H1 (cell line): ENCODE data around the gene SCAMP4. TPM values are rescaled to one million over a fixed set of nuclear protein-coding genes. Genes with fewer than 3 reads are reported as not detected.

Experiments
- CTCF ChIA-PET: fragments of 300-600 bp; sonication (Branson Sonifier 250); formaldehyde crosslinking; loops from one replicate; lab custom pipeline; 2021; ENCODE audit not compliant: partially characterized antibody; lab: Charles Lee
- POLR2A ChIA-PET: fragments of 300-600 bp; sonication (Branson Sonifier 250); formaldehyde crosslinking; loops from one replicate; lab custom pipeline; 2021; ENCODE audit warnings: inconsistent platforms; ENCODE audit not compliant: partially characterized antibody; lab: Charles Lee
- DNase-seq, 2 experiments: peaks; one replicate each; pipeline versions ENCODE4 v3.0.0 to v3.0.0-alpha.2; 2010 to 2022; ENCODE audit warnings: low spot score in 2 of 2, low read depth in 1 of 2, mixed read lengths in 1 of 2
- FAIRE-seq: peaks from 2 replicates; lab custom pipeline; 2011; peaks lifted over from hg19 to GRCh38; lab: Jason Lieb, UNC
- H2AFZ ChIP-seq: 2 replicates; pipeline ENCODE4 v1.8.1; 2012; ENCODE audit warnings: low read length, inconsistent platforms
- H2AK5ac ChIP-seq: 2 replicates; pipeline ENCODE4 v1.6.1; 2013; ENCODE audit warnings: low read depth, low read length
- H2BK120ac ChIP-seq: replicated peaks from 2 replicates; pipeline ENCODE3; 2013; ENCODE audit warnings: low read depth, low read length, inconsistent platforms
- H2BK12ac ChIP-seq: 2 replicates; pipeline ENCODE4 v1.6.1; 2013; ENCODE audit warnings: low read depth, low read length
- H2BK15ac ChIP-seq: 2 replicates; pipeline ENCODE4 v1.6.1; 2013; ENCODE audit warnings: low read length
- H2BK20ac ChIP-seq: 2 replicates; pipeline ENCODE4 v1.6.1; 2013; ENCODE audit warnings: low read length
- H2BK5ac ChIP-seq: 2 replicates; pipeline ENCODE4 v1.6.1; 2013; ENCODE audit warnings: low read depth, low read length
- H3K14ac ChIP-seq: 2 replicates; pipeline ENCODE4 v1.6.1; 2013; ENCODE audit warnings: inconsistent platforms; ENCODE audit not compliant: insufficient read length
- H3K18ac ChIP-seq: 2 replicates; pipeline ENCODE4 v1.6.1; 2013; ENCODE audit warnings: low read length; ENCODE audit errors: extremely low read depth
- H3K23ac ChIP-seq: 2 replicates; pipeline ENCODE4 v1.6.1; 2013; ENCODE audit warnings: inconsistent platforms; ENCODE audit not compliant: insufficient read length
- H3K23me2 ChIP-seq: 2 replicates; pipeline ENCODE4 v1.6.1; 2013; ENCODE audit warnings: low read depth, low read length
- H3K27ac ChIP-seq: 2 replicates; pipeline ENCODE4 v1.6.1; 2011; ENCODE audit warnings: low read depth, low read length, inconsistent platforms
- H3K27me3 ChIP-seq, 4 experiments: replicated peaks in 1 of 4; 1 replicate in 1 of 4; 2 replicates in 3 of 4; pipeline versions ENCODE4 v1.6.1 to v1.8.1; 2011 to 2013; ENCODE audit warnings: low read length in 3 of 4, mild to moderate bottlenecking in 3 of 4, inconsistent platforms in 2 of 4, mixed read lengths in 2 of 4, moderate library complexity in 1 of 4; ENCODE audit not compliant: control insufficient read depth in 3 of 4, insufficient read depth in 3 of 4; ENCODE audit errors: extremely low read depth in 1 of 4
- H3K36me3 ChIP-seq, 4 experiments: 2 replicates each; pipeline versions ENCODE4 v1.6.1 to v1.8.1; 2011 to 2013; ENCODE audit warnings: mild to moderate bottlenecking in 4 of 4, low read length in 3 of 4, moderate library complexity in 2 of 4, control low read depth in 1 of 4, inconsistent platforms in 1 of 4; ENCODE audit not compliant: insufficient read depth in 4 of 4, control insufficient read depth in 2 of 4
- H3K4ac ChIP-seq: replicated peaks from 2 replicates; pipeline ENCODE3; 2013; ENCODE audit warnings: low read length, low read depth, mixed read lengths, inconsistent platforms; ENCODE audit not compliant: insufficient read length
- H3K4me1 ChIP-seq, 4 experiments: replicated peaks in 1 of 4; 1 replicate in 1 of 4; 2 replicates in 3 of 4; pipeline versions ENCODE4 v1.6.1 to v1.8.1; 2011 to 2013; ENCODE audit warnings: low read length in 3 of 4, inconsistent platforms in 2 of 4, mixed read lengths in 1 of 4; ENCODE audit not compliant: insufficient read depth in 4 of 4, control insufficient read depth in 3 of 4
- H3K4me2 ChIP-seq, 2 experiments: 2 replicates each; pipeline versions ENCODE4 v1.6.1 to v1.8.1; 2011 to 2013; ENCODE audit warnings: low read depth in 2 of 2, low read length in 2 of 2, control low read depth in 1 of 2, inconsistent platforms in 1 of 2, mild to moderate bottlenecking in 1 of 2; ENCODE audit not compliant: insufficient read depth in 1 of 2
- H3K4me3 ChIP-seq, 4 experiments: fragments of 200-600, 300-600 bp in 1 of 4; sonication (generic), shearing (Covaris generic), sonication (Bioruptor Twin) in 1 of 4; 2 replicates each; pipeline versions ENCODE4 v1.5.1 to v1.8.1; 2011 to 2016; ENCODE audit warnings: low read length in 4 of 4, low read depth in 3 of 4, control low read depth in 2 of 4, inconsistent platforms in 2 of 4, mild to moderate bottlenecking in 2 of 4, mixed read lengths in 1 of 4, moderate library complexity in 1 of 4; ENCODE audit not compliant: insufficient read depth in 2 of 4; ENCODE audit errors: extremely low read depth in 1 of 4
- H3K56ac ChIP-seq: replicated peaks from 2 replicates; pipeline ENCODE3; 2013; ENCODE audit warnings: low read depth, mild to moderate bottlenecking, mixed read lengths, low read length, inconsistent platforms; ENCODE audit not compliant: insufficient read length
- H3K79me1 ChIP-seq: 2 replicates; pipeline ENCODE4 v1.6.1; 2013; ENCODE audit warnings: low read depth, low read length, control low read depth
- H3K79me2 ChIP-seq, 2 experiments: 2 replicates each; pipeline versions ENCODE4 v1.6.1 to v1.8.1; 2012 to 2013; ENCODE audit warnings: low read length in 2 of 2, mild to moderate bottlenecking in 2 of 2, inconsistent platforms in 1 of 2; ENCODE audit not compliant: insufficient read depth in 2 of 2, control insufficient read depth in 1 of 2
- H3K9ac ChIP-seq, 4 experiments: replicated peaks in 1 of 4; 1 replicate in 1 of 4; 2 replicates in 3 of 4; pipeline versions ENCODE4 v1.6.1 to v1.8.1; 2011 to 2013; ENCODE audit warnings: low read depth in 3 of 4, low read length in 3 of 4, control low read depth in 2 of 4, mild to moderate bottlenecking in 2 of 4, moderate library complexity in 2 of 4, inconsistent platforms in 1 of 4; ENCODE audit errors: extremely low read depth in 1 of 4
- H3K9me3 ChIP-seq, 2 experiments: 2 replicates each; pipeline versions ENCODE4 v1.6.1 to v1.8.1; 2012 to 2013; ENCODE audit warnings: mild to moderate bottlenecking in 2 of 2, moderate library complexity in 2 of 2, control low read depth in 1 of 2, inconsistent platforms in 1 of 2, low read depth in 1 of 2, low read length in 1 of 2, mixed read lengths in 1 of 2; ENCODE audit not compliant: insufficient read depth in 2 of 2
- H4K20me1 ChIP-seq, 2 experiments: replicated peaks in 1 of 2; 2 replicates each; pipeline versions ENCODE3 to v1.8.1; 2011 to 2013; ENCODE audit warnings: inconsistent platforms in 2 of 2, low read length in 2 of 2, mild to moderate bottlenecking in 1 of 2; ENCODE audit not compliant: insufficient read depth in 2 of 2, control insufficient read depth in 1 of 2
- H4K5ac ChIP-seq: 2 replicates; pipeline ENCODE4 v1.6.1; 2013; ENCODE audit warnings: low read length, low read depth, mixed read lengths, inconsistent platforms; ENCODE audit not compliant: insufficient read length
- H4K8ac ChIP-seq: 2 replicates; pipeline ENCODE4 v1.8.0; 2013; ENCODE audit warnings: mild to moderate bottlenecking, moderate library complexity, low read length, inconsistent platforms; ENCODE audit not compliant: insufficient read depth; ENCODE audit errors: extremely low read depth
- H4K91ac ChIP-seq: replicated peaks from 2 replicates; pipeline ENCODE3; 2013; ENCODE audit warnings: low read length, mixed read lengths, inconsistent platforms; ENCODE audit not compliant: insufficient read length
- MAFK ChIP-seq: IDR thresholded peaks from 2 replicates; pipeline ENCODE4 v1.6.1; 2012; ENCODE audit warnings: low read depth, mild to moderate bottlenecking, improper control_type of control experiment, low read length
- NANOG ChIP-seq: IDR thresholded peaks from 2 replicates; pipeline ENCODE4 v1.6.1; 2011; ENCODE audit warnings: low read length, low read depth, mild to moderate bottlenecking, inconsistent platforms; ENCODE audit not compliant: insufficient read depth, poor library complexity, severe bottlenecking
- ZNF274 ChIP-seq: IDR thresholded peaks from 2 replicates; pipeline ENCODE4 v1.7.0; 2012; ENCODE audit warnings: low read length, borderline replicate concordance; ENCODE audit errors: extremely low read depth
- WGBS, 2 experiments: shearing (Covaris generic) in 1 of 2; methylation state at CpG; one replicate each; pipeline versions ENCODE4 v1.1.6 to v1.1.7; 2013 to 2015; ENCODE audit warnings: low lambda C conversion rate in 2 of 2, mixed read lengths in 2 of 2, inconsistent platforms in 1 of 2, low coverage in 1 of 2, missing lambda C conversion rate in 1 of 2; ENCODE audit not compliant: insufficient replicate concordance in 2 of 2, insufficient coverage in 1 of 2, insufficient read length in 1 of 2; ENCODE audit errors: extremely low coverage in 1 of 2, missing lambda C conversion rate in 1 of 2; 5-methylcytosine and 5-hydroxymethylcytosine counted together
- polyA plus RNA-seq, 7 experiments: library from polyadenylated mRNA; depleted of rRNA in 3 of 7; stranded (reverse) in 5 of 7; unstranded in 2 of 7; fragments of >200 nt in 5 of 7; fragments of 200-250 nt in 2 of 7; gene quantifications; 1 replicate in 5 of 7; 2 replicates in 1 of 7; 4 replicates in 1 of 7; pipeline versions ENCODE4 v1.2.1 to v1.2.3, GENCODE V29; 2011 to 2013; ENCODE audit warnings: missing spikeins in 2 of 7, mixed read lengths in 2 of 7
- total RNA-seq: library from RNA; stranded (reverse); fragmentation: NEBNext Ultra II Directional; extraction: Animal tissue kit (Norgen Biotek cat#: 25700); gene quantifications from 2 replicates; pipeline ENCODE4 v1.2.1, GENCODE V29; 2021
- TF ChIP-seq, protein P1 (sequence below): IDR thresholded peaks from 2 replicates; pipeline ENCODE4 v1.6.1; 2012; ENCODE audit warnings: inconsistent platforms

SCAMP4 gene
- total and polyA plus RNA-seq, 2 of the 8 experiments (the other 6 are each of a cell fraction or from before 2014, with no cell fraction given) = 17.1 to 61.4 TPM

DNA sequence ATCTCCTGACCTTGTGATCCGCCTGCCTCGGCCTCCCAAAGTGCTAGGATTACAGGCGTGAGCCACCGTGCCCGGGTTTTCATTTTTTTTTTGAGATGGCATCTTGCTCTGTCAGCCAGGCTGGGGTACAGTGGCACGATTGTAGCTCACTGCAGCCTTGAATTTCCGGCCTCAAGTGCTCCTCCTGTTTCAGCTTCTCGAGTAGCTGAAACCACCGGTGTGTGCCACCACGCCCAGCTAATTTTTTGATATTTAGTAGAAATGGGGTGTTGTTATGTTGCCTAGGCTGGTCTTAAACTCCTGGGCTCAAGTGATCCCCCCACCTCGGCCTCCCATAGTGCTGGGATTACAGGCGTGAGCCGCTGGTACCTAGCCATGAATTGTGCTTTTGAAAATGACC is 5.9 kb downstream of the SCAMP4 start:
- no peak overlapping the region for H3K9ac ChIP-seq
- H2BK20ac ChIP-seq = no peak overlapping the region
- no peak overlapping the region for H3K18ac ChIP-seq
- H3K4me2 ChIP-seq = no peak overlapping the region
- H3K14ac ChIP-seq = no peak overlapping the region
- peaks cover 16 to 77% of the 10 kb centered on the region in 2 experiments; a peak in 3 of 4 replicates for H3K79me2 ChIP-seq
- H4K20me1 ChIP-seq = peaks cover 16 to 41% of the 10 kb centered on the region in 2 experiments
- no peak overlapping the region for H2BK15ac ChIP-seq
- DNase-seq (no peak), FAIRE-seq (no peak)
- no peak overlapping the region for H2AFZ ChIP-seq
- H3K9me3 ChIP-seq = no peaks in the 10 kb centered on the region
- H3K4ac ChIP-seq = no peak overlapping the region
- no peaks in the 10 kb centered on the region for H3K27me3 ChIP-seq
- no peak overlapping the region for H2BK120ac ChIP-seq
- WGBS, 2 experiments = 95% methylated on average over 13 of the region's 13 CpGs; no CpG with 5 or more reads in 1 of the 2 experiments
- no peak overlapping the region for H4K8ac ChIP-seq
- ChIA-PET CTCF (interaction anchor here (1.3 to 2.0 kb wide), 2 partner anchors 12 to 19 kb away, joined by 5 to 6 read pairs; no protein-coding TSS in a partner anchor), POLR2A (interaction anchor here (1.6 to 3.4 kb wide), 3 partner anchors 12 to 35 kb away, joined by 4 to 12 read pairs (median 4); no protein-coding TSS in a partner anchor)
- no peak overlapping the region for H2BK5ac ChIP-seq
- peaks cover 0 to under 1% (median 0%) of the 10 kb centered on the region in 4 experiments; a peak in 3 of 7 replicates for H3K4me1 ChIP-seq
- no peak overlapping the region for H2BK12ac ChIP-seq
- no peak overlapping the region for H3K4me3 ChIP-seq
- H3K56ac ChIP-seq = no peak overlapping the region
- H4K5ac ChIP-seq = no peak overlapping the region
- no peak overlapping the region for H3K27ac ChIP-seq
- peaks cover 0 to 17% (median 9%) of the 10 kb centered on the region in 4 experiments; a peak in 3 of 8 replicates for H3K36me3 ChIP-seq
- H2AK5ac ChIP-seq = no peak overlapping the region
- TF ChIP-seq ZNF274 (no peak), MAFK (no peak), NANOG (no peak)
- TF ChIP-seq, protein P1, sequence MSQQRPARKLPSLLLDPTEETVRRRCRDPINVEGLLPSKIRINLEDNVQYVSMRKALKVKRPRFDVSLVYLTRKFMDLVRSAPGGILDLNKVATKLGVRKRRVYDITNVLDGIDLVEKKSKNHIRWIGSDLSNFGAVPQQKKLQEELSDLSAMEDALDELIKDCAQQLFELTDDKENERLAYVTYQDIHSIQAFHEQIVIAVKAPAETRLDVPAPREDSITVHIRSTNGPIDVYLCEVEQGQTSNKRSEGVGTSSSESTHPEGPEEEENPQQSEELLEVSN = no peak
- H3K23ac ChIP-seq = no peak overlapping the region
- H4K91ac ChIP-seq = no peak overlapping the region
- H3K79me1 ChIP-seq = peaks cover 27% of the 10 kb centered on the region
- H3K23me2 ChIP-seq = no peaks in the 10 kb centered on the region
